Melanocyte of skin (primary cell): ENCODE results near the gene SPINT2. TPM values are rescaled to one million over a fixed set of nuclear protein-coding genes. Genes with fewer than 3 reads are reported as not detected.

Source experiments
- small RNA-seq, 2 donors: library from RNA; depleted of rRNA; stranded (forward); fragments of <200 nt; gene quantifications; one replicate each; pipeline ENCODE3, GENCODE V24; 2012
- total RNA-seq, 2 donors: library from RNA; depleted of rRNA; stranded (reverse); fragments of >200 nt; gene quantifications; 2 replicates each; pipeline ENCODE4 v1.2.3, GENCODE V29; 2012

Gene SPINT2
- not detected for total RNA-seq

GRCh38 chr19:38264486-38265212 lies at the start of gene SPINT2:
TSS of gene SPINT2 (plus strand) at chr19:38264573. CDS start at chr19:38264893, 320 bp downstream.

GRCh38 chr19:38224014-38224862 lies 40.1 kb upstream of the SPINT2 start, which contains the start of gene DPF1:
TSS of gene DPF1 (minus strand) at chr19:38224222. CDS start at chr19:38224142, 80 bp downstream.

DNA sequence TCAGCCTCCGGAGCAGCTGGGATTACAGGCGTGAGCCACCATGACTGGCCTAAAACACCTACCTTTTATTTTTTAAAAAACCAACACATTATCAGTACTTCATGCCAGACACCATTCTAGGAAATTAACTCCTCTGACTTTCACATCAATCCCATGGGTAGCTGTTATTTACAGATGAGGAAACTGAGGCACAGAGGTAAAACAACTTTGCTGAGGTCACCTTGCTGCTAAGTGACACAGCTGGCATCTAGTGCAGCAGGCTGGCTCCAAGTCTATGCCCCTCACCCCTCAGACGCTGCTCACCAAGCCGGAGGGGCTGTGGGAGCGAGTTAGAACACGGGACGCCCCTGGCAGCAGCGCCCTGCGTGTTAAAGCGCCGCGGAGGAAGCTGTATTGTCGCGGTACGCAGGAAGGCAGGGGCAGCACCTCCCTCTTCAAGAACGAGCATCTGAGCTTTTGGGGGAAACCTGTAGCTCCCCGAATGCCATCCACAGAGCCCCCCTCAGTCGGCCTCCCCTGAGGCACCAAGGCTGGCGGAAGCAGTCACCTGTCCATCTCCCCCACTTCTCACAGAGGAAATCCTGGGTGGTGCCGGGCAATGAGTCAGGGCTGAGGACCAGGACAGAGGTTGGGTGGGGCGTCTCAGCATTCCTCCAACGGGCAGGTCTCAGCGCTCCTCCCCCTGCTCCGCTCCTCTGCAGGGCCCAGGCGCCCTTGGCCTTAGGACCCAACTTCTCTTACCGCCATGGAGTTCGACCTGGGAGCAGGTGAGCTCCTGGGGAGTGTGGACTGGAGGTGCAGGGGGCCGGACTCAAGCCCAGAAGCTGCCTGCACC lies 39.4 kb downstream of the SPINT2 start, which contains the start of gene C19orf33:
C19orf33 (plus strand) TSS at position 735 of the 835 bp plus-strand sequence; CDS start at position 746, 11 bp downstream.

DNA sequence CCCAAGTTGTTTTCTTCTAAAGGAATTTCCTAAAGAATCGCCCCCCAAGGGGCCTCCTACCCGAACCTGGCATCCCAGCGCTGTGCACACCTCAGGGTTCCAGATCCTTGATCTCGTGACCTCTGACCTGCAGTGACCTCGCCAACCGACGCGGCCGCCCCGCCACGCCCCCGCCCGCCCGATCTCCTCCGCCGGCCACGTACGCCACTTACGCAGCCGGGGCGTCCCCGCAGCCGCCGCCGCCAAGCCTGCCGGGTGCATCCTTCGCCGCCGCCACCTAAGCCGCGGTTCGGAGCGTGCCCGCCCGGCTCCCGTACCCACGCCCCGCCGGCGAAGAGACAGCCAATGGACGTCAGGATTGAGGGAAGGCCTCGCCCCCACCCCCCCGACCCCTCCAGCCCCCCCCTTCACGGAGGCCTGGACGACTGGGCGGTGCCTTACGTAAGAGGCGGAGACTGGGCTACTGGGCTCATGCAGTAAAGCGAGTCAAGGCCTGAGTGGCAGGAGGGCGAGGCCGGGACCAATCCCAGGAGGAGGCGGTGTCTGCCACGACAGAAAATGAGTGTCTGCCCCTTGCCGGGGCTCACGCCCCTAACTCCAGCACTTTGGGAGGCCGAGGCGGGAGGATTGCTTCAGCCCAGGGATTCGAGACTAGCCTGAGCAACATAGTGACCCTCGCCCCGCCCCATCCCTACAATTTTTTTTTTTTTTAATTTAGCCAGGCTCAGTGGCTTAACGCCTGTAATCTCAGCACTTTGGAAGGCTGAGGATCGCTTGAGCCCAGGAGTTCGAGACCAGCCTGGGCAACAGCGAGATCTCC lies 51.5 kb downstream of the SPINT2 start, which contains the start of gene YIF1B:
YIF1B (minus strand) TSS at position 291 of the 820 bp plus-strand sequence; CDS start at position 261, 30 bp downstream.

GRCh38 chr19:38319421-38320258 lies 55.3 kb downstream of the SPINT2 start, which contains the start of gene KCNK6:
TSS of gene KCNK6 (plus strand) at chr19:38319845. CDS start at chr19:38319951, 106 bp downstream.

Small RNA genes within 50 kb of the gene (small RNA-seq; reads per million reads assigned to genes)
- 0 reads per million in 2 donors for gene RF00019

Other genes starting within 250 kb of the SPINT2 start
- gene DPF1, start 40.4 kb upstream of the SPINT2 start, total RNA-seq: 1 to 10 TPM; 1.0 to 3.3 TPM
- not detected for gene PPP1R14A, start 8.2 kb upstream of the SPINT2 start, total RNA-seq
- gene C19orf33, start 39.7 kb downstream of the SPINT2 start, total RNA-seq: not detected
- 100 to 1,000 TPM in 1 of 2 donors, 10 to 100 TPM in 1; 94.6 to 118 TPM for gene YIF1B, start 51.4 kb downstream of the SPINT2 start, total RNA-seq
- gene KCNK6, start 55.3 kb downstream of the SPINT2 start, total RNA-seq: under 1 TPM; under 0.01 to 0.33 TPM
- gene CATSPERG, start 71.3 kb downstream of the SPINT2 start, total RNA-seq: 1 to 10 TPM in 1 of 2 donors, under 1 TPM in 1; 0.33 to 1.4 TPM
- gene PSMD8, start 110.0 kb downstream of the SPINT2 start, total RNA-seq: 100 to 1,000 TPM; 402 to 443 TPM
- gene GGN, start 123.5 kb downstream of the SPINT2 start, total RNA-seq: not detected
- gene SPRED3, start 124.1 kb downstream of the SPINT2 start, total RNA-seq: under 1 TPM; 0.33 to 0.34 TPM
- 1 to 10 TPM; 7.0 to 7.2 TPM for gene FAM98C, start 138.5 kb downstream of the SPINT2 start, total RNA-seq
- not detected for gene RASGRP4, start 161.6 kb downstream of the SPINT2 start, total RNA-seq
- gene RYR1, start 169.1 kb downstream of the SPINT2 start, total RNA-seq: 1 to 10 TPM in 1 of 2 donors, under 1 TPM in 1; 1.00 to 1.4 TPM